HCT116 (cell line): ENCODE results near the gene CMBL. TPM values are rescaled to one million over a fixed set of nuclear protein-coding genes. Genes with fewer than 3 reads are reported as not detected.

ENCODE experiments used
- ATAC-seq: fragments of 200-7000 bp; cut with Tn5 transposase; 2 replicates; pipeline ENCODE4 v1.9.1; 2020; ENCODE audit warnings: mild to moderate bottlenecking, moderate library complexity
- BruUV-seq: library from RNA; stranded (reverse); fragments of 400-500 nt; replicated peaks from 2 replicates; lab custom pipeline; 2021; lab: Mats Ljungman, UMichigan
- CTCF ChIA-PET: fragments of 300-600 bp; sonication (Branson Sonifier 250); formaldehyde crosslinking; loops from one replicate; lab custom pipeline; 2021; ENCODE audit warnings: antibody characterized with exemption; lab: Charles Lee
- POLR2A ChIA-PET: fragments of 300-600, 350-600 bp; sonication (Branson Sonifier 250); formaldehyde crosslinking; loops from one replicate; lab custom pipeline; 2021; ENCODE audit warnings: antibody characterized with exemption; lab: Charles Lee
- RAD21 ChIA-PET, 2 experiments: fragments of 300-600 bp; sonication (Branson Sonifier 250); formaldehyde crosslinking; loops; one replicate each; lab custom pipeline; 2023; ENCODE audit warnings: low total read pairs in 2 of 2; ENCODE audit not compliant: uncharacterized antibody in 2 of 2, unreplicated experiment in 2 of 2, low non-redundant PET in 1 of 2; lab: Charles Lee
- DNase-seq: peaks from one replicate; pipeline ENCODE4 v3.0.0-alpha.2; 2010; ENCODE audit warnings: low read depth, low spot score
- H2AFZ ChIP-seq: fragments of 200-600 bp; shearing (Covaris generic), sonication (generic); 2 replicates; pipeline ENCODE4 v1.6.1; 2017; ENCODE audit warnings: low read depth, mixed run types, mixed read lengths, antibody characterized with exemption, low read length; ENCODE audit not compliant: poor library complexity, severe bottlenecking
- H3K27ac ChIP-seq: 2 replicates; pipeline ENCODE4 v1.5.1; 2012; ENCODE audit warnings: low read depth, low read length
- H3K27me3 ChIP-seq: fragments of 200-600 bp; sonication (generic); 2 replicates; pipeline ENCODE4 v1.6.1; 2016; ENCODE audit warnings: mixed run types, low read length, mixed read lengths; ENCODE audit not compliant: insufficient read depth
- H3K36me3 ChIP-seq, 2 experiments: fragments of 200-500 bp in 1 of 2; fragments of 200-600 bp in 1 of 2; sonication (Bioruptor generic) in 1 of 2; sonication (generic) in 1 of 2; 2 replicates each; pipeline versions ENCODE4 v1.5.1 to v1.6.1; 2014 to 2016; ENCODE audit warnings: low read length in 2 of 2, inconsistent platforms in 1 of 2, mixed read lengths in 1 of 2, mixed run types in 1 of 2; ENCODE audit not compliant: insufficient read depth in 2 of 2, control insufficient read depth in 1 of 2
- H3K4me1 ChIP-seq, 2 experiments: fragments of 200-600 bp in 1 of 2; sonication (generic) in 1 of 2; 2 replicates each; pipeline versions ENCODE4 v1.5.1 to v1.6.1; 2012 to 2017; ENCODE audit warnings: low read length in 2 of 2, inconsistent platforms in 1 of 2, mild to moderate bottlenecking in 1 of 2, mixed read lengths in 1 of 2, mixed run types in 1 of 2, moderate library complexity in 1 of 2; ENCODE audit not compliant: insufficient read depth in 2 of 2, control insufficient read depth in 1 of 2
- H3K4me2 ChIP-seq: fragments of 200-600 bp; sonication (generic); 2 replicates; pipeline ENCODE4 v1.6.1; 2017; ENCODE audit warnings: mixed run types, low read length, mixed read lengths
- H3K4me3 ChIP-seq, 2 experiments: fragments of 200-600 bp in 1 of 2; sonication (generic) in 1 of 2; replicated peaks in 1 of 2; 2 replicates each; pipeline ENCODE4 v1.5.1; 2011 to 2016; ENCODE audit warnings: low read length in 2 of 2, control low read depth in 1 of 2, low read depth in 1 of 2, mild to moderate bottlenecking in 1 of 2, mixed read lengths in 1 of 2, mixed run types in 1 of 2
- H3K79me2 ChIP-seq: fragments of 200-600 bp; sonication (generic); 2 replicates; pipeline ENCODE4 v1.6.1; 2017; ENCODE audit warnings: mild to moderate bottlenecking, mixed run types, low read length, moderate library complexity, mixed read lengths; ENCODE audit not compliant: insufficient read depth
- H3K9ac ChIP-seq: fragments of 200-600 bp; sonication (generic); 2 replicates; pipeline ENCODE4 v1.6.1; 2016; ENCODE audit warnings: low read length, mixed read lengths
- H3K9me2 ChIP-seq: fragments of 200-600 bp; sonication (generic), shearing (Covaris generic); 2 replicates; pipeline ENCODE4 v1.6.1; 2017; ENCODE audit warnings: mixed run types, mild to moderate bottlenecking, moderate library complexity; ENCODE audit not compliant: insufficient read depth
- H3K9me3 ChIP-seq, 2 experiments: fragments of 200-500 bp in 1 of 2; fragments of 200-600 bp in 1 of 2; sonication (Bioruptor generic) in 1 of 2; sonication (generic) in 1 of 2; 2 replicates each; pipeline ENCODE4 v1.6.1; 2014 to 2017; ENCODE audit warnings: low read length in 2 of 2, mixed read lengths in 2 of 2, inconsistent platforms in 1 of 2, low read depth in 1 of 2, mild to moderate bottlenecking in 1 of 2, mixed run types in 1 of 2, moderate library complexity in 1 of 2; ENCODE audit not compliant: control insufficient read depth in 1 of 2, insufficient read depth in 1 of 2
- H4K20me1 ChIP-seq: fragments of 200-600 bp; sonication (generic), shearing (Covaris generic); 2 replicates; pipeline ENCODE4 v1.6.1; 2017; ENCODE audit warnings: mixed run types, mild to moderate bottlenecking, moderate library complexity; ENCODE audit not compliant: insufficient read depth
- CBX3 ChIP-seq: IDR thresholded peaks from 2 replicates; pipeline ENCODE4 v1.6.1; 2012; ENCODE audit warnings: low read depth
- ELF1 ChIP-seq: IDR thresholded peaks from 2 replicates; pipeline ENCODE4 v1.6.1; 2012; ENCODE audit warnings: low read depth, borderline replicate concordance
- EZH2phosphoT487 ChIP-seq: fragments of 200-600 bp; IDR thresholded peaks from 2 replicates; pipeline ENCODE4 v1.6.1; 2018; ENCODE audit warnings: antibody characterized with exemption, borderline replicate concordance
- FOSL1 ChIP-seq: IDR thresholded peaks from 2 replicates; pipeline ENCODE4 v1.6.1; 2012; ENCODE audit warnings: low read depth
- JUND ChIP-seq: IDR thresholded peaks from 2 replicates; pipeline ENCODE4 v1.6.1; 2012
- POLR2AphosphoS5 ChIP-seq: IDR thresholded peaks from 2 replicates; pipeline ENCODE4 v1.6.1; 2011; ENCODE audit warnings: mild to moderate bottlenecking, low read depth, low read length, moderate library complexity
- RAD21 ChIP-seq: IDR thresholded peaks from 2 replicates; pipeline ENCODE4 v1.6.1; 2012; ENCODE audit warnings: low read depth, mild to moderate bottlenecking
- SIN3A ChIP-seq: IDR thresholded peaks from 2 replicates; pipeline ENCODE4 v1.6.1; 2012; ENCODE audit warnings: low read depth
- SP1 ChIP-seq: IDR thresholded peaks from 2 replicates; pipeline ENCODE4 v1.6.1; 2012; ENCODE audit warnings: low read depth
- YY1 ChIP-seq: IDR thresholded peaks from 2 replicates; pipeline ENCODE4 v1.6.1; 2011; ENCODE audit warnings: low read length, low read depth, moderate library complexity, mild to moderate bottlenecking; ENCODE audit not compliant: insufficient replicate concordance; ENCODE audit errors: extremely low read depth
- intact Hi-C: fragments of 100-400 bp; cut with micrococcal nuclease; formaldehyde crosslinking; loops from 2 replicates; pipeline ENCODE4 v1.10.0; 2022
- total RNA-seq: library from RNA; stranded (reverse); gene quantifications from one replicate; pipeline ENCODE4 v1.2.1, GENCODE V29; 2021; ENCODE audit not compliant: unreplicated experiment
- TF ChIP-seq, protein P1 (sequence below), 3 experiments: fragments of 200-600 bp in 1 of 3; sonication (generic) in 1 of 3; IDR thresholded peaks in 2 of 3; conservative IDR thresholded peaks in 1 of 3; 2 replicates each; pipeline ENCODE4 v1.5.1; 2012 to 2017; ENCODE audit warnings: low read depth in 2 of 3, low read length in 2 of 3, antibody characterized with exemption in 1 of 3, borderline replicate concordance in 1 of 3, control low read depth in 1 of 3, mild to moderate bottlenecking in 1 of 3, mixed read lengths in 1 of 3, mixed run types in 1 of 3, moderate library complexity in 1 of 3; ENCODE audit not compliant: insufficient read depth in 1 of 3

CMBL gene
- total RNA-seq, 1 experiment from 2014 or later, result 51.0 TPM

DNA sequence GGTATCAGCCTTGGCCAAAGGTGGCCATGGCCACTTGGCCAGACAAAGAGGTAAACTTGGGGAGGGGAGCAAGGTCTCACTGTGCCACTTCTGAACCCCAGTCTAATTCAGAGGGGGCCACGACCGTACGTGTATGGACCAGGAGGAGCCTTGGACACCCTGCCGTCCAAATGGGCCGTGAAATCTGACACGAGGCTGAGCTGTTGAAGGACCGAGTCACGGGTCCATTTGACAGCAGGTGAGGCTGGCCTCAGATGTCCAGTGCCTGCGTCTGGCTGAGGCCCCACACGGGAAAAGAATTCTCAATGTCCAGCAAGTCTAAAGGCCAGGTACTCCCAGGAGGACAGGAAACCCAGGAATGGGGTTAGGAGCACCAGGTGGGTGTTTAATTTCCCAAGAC, 17.7 kb downstream of the CMBL start:
- ChIA-PET RAD21 (no interaction called here), CTCF (no interaction called here)
- no peak for ATAC-seq
- no peaks in the 10 kb centered on the region for H3K9me3 ChIP-seq
- H3K4me3 ChIP-seq, result no peak overlapping the region
- H3K27ac ChIP-seq, result no peak overlapping the region
- no peak overlapping the region for H3K9ac ChIP-seq
- no peak overlapping the region for H3K4me2 ChIP-seq
- no peak overlapping the region for H2AFZ ChIP-seq
- no peaks in the 10 kb centered on the region for H3K27me3 ChIP-seq
- BruUV-seq, result no TSS peak
- peaks cover 4 to 6% of the 10 kb centered on the region in 2 experiments; a peak in 2 of 4 replicates for H3K36me3 ChIP-seq
- TF ChIP-seq YY1, result no peak
- TF ChIP-seq POLR2AphosphoS5, result no peak
- TF ChIP-seq CBX3, result no peak
- no peak for TF ChIP-seq JUND
- no peak for TF ChIP-seq FOSL1
- TF ChIP-seq ELF1, result no peak
- TF ChIP-seq RAD21, result no peak
- TF ChIP-seq SIN3A, result no peak
- no peak for TF ChIP-seq EZH2phosphoT487
- TF ChIP-seq, protein P1, sequence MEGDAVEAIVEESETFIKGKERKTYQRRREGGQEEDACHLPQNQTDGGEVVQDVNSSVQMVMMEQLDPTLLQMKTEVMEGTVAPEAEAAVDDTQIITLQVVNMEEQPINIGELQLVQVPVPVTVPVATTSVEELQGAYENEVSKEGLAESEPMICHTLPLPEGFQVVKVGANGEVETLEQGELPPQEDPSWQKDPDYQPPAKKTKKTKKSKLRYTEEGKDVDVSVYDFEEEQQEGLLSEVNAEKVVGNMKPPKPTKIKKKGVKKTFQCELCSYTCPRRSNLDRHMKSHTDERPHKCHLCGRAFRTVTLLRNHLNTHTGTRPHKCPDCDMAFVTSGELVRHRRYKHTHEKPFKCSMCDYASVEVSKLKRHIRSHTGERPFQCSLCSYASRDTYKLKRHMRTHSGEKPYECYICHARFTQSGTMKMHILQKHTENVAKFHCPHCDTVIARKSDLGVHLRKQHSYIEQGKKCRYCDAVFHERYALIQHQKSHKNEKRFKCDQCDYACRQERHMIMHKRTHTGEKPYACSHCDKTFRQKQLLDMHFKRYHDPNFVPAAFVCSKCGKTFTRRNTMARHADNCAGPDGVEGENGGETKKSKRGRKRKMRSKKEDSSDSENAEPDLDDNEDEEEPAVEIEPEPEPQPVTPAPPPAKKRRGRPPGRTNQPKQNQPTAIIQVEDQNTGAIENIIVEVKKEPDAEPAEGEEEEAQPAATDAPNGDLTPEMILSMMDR (IDR thresholded peaks at IDR 0.05 in 2 of 3, conservative IDR thresholded peaks at IDR 0.05 in 1 of 3; ENCODE audit: borderline replicate concordance in 1 of 3, insufficient read depth in 1 of 3, low read depth in 2 of 3, low read length in 2 of 3), result no peak
- TF ChIP-seq SP1, result no peak
- TF ChIP-seq, all 23 proteins: peak for 0
- Histone ChIP-seq H3K79me2 (peaks cover 14% of the 10 kb centered on the region; the same call in 1 of the 2 replicates), H3K4me1 (no peaks in the 10 kb centered on the region), H3K9me2 (no peaks in the 10 kb centered on the region), H4K20me1 (0 out of 2 replicates have a peak, but pooled peaks cover 6% of the 10 kb centered on the region)
- no peak for DNase-seq
- POLR2A ChIA-PET, result no interaction called here
- intact Hi-C loops, result no loop called here
